GM18873 (cell line): ENCODE results near the gene RMND5A.
A peak's percentile ranks its signal among the peaks of the same experiment; 100 is the strongest.

ENCODE experiments used
- ATAC-seq: cut with Tn5 transposase; IDR thresholded peaks from one replicate; pipeline ENCODE4 v1.9.1; 2021; ENCODE audit warnings: mild to moderate bottlenecking, moderate library complexity, moderate number of reproducible peaks; ENCODE audit not compliant: unreplicated experiment, low FRiP score

RMND5A gene

GRCh38 chr2:86789687-86790133 is 69.6 kb downstream of the RMND5A start:
- no peak for ATAC-seq

DNA sequence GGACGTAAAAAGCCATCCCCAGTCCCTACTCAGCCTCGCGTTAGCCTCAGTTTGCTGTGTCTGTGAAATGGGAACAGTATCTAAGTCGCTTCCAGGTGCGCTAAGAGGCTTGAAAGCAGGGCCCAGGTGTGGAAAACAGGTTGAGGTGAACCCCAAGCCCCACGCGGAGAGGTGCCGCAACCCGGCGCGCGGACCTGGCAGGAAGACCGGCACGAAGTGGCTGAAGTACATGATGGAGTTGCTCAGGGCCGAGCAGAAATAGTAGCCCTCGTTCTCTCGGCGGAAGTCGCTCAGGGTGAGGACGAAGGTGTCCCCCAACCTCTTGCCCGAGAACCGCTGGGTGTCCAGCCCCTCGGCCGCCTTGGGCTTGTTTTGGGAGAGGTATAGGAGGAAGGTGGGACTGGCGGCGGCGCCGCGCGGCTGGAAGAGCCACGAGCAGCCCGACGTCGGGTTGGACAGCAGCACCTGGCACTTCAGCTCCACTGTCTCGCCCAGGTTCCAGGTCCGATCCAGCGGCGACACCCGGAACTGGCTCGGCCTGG is 70.1 kb downstream of the RMND5A start:
- no peak for ATAC-seq

GRCh38 chr2:86790676-86791572 is 70.8 kb downstream of the RMND5A start, which contains the start of gene CD8A:
TSS of gene CD8A (minus strand) at chr2:86790913. CDS start at chr2:86790825, 88 bp downstream.
- ATAC-seq: no peak

DNA sequence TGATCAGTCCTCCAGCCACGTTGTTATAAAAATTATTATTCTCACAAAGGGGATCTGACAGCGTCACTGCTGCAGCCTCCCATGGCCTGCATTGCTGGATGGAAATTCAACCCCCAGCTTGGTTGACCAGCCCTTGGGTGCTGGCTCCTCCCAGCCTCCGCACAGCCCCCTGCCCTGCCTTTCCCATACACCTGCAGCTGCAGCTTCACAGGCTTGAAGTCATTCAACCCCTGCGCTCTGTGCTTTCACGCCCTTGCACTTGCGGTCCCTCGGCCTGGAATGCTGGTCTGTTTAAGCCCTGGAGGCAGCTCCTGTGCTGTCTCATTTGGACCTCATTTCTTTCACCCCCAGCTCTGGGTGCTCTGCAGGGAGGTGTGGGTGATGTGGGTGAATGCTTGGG is 71.5 kb downstream of the RMND5A start:
- ATAC-seq: no peak

GRCh38 chr2:86793752-86794151 is 73.7 kb downstream of the RMND5A start:
- ATAC-seq: no peak

DNA sequence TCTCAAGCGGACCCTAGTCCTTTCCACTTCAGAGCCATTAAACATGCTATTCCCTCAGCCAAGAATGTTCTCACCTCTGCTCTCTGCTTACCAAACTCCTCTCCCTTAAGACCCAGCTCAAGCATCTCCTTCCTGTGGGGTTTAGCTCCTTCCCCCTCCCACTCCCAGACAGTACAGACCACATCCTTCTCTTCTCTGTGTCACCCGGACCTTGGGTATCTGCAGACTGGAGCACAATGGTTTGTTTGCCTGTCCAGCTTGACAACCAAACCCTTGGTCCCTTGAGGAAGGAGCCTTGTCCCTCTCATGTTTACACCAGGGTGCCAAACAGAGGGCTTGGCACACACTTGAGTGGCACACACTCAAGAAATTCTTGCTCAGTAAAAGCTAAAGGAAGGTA is 74.8 kb downstream of the RMND5A start:
- no peak for ATAC-seq

GRCh38 chr2:86800856-86801567 is 80.9 kb downstream of the RMND5A start:
- no peak for ATAC-seq

- ATAC-seq: no peak
These were observed 86.2 kb downstream of the RMND5A start for GRCh38 chr2:86806059-86806857.

DNA sequence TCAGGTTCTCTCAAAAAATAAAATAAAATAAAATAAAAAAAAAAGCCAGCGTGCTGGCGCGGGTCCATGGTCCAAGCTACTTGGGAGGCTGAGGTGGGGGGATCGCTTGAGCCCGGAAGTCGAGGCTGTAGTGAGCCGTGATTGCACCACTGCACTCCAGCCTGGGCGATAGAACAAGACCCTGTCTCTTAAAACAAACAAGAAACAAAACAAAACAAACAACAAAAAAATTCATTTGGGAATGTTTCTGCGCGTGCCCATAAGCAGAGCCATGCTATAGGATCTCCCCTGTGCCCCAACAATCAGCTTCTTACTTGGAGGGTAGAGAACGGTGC is 87.0 kb downstream of the RMND5A start:
- no peak for ATAC-seq

DNA sequence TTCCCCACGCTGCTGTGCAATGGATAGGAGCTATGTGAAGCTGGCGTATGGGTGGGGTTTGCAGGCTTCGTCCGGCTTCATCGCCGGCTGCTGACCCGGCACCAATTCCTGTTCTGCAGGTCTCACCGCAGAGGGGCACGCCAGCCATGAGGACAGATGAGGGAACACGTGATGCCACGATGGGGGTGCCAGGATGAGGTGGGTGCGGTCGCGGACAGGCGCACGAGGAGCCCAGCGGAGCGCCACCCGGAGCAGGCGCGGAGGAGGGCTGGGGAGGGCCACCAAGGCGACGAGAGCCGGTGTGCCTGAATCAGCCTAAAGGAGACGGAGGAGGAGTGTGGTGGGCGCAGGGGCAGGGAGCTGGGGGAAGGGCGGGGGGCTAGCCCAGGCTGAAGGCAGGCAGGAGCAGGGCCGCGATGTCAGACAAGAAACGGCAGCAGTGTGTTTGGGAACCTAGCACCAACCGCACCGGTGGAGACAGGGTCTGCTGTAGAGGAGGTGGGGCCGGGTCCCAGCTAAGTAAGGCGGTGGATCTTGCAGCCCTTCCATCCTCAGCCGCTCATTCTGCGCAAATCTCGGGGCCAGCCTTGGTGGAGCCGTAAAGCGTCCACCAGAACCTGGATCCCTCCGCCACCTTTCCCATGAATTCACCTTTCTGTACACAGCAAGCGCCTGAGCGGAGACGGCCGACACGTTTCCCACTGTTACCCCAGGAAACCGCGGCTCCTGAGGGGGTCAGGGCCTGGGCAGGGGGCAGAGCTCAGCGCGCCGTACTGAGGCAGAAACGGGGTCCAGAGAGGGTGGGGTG is 87.6 kb downstream of the RMND5A start:
- no peak for ATAC-seq

DNA sequence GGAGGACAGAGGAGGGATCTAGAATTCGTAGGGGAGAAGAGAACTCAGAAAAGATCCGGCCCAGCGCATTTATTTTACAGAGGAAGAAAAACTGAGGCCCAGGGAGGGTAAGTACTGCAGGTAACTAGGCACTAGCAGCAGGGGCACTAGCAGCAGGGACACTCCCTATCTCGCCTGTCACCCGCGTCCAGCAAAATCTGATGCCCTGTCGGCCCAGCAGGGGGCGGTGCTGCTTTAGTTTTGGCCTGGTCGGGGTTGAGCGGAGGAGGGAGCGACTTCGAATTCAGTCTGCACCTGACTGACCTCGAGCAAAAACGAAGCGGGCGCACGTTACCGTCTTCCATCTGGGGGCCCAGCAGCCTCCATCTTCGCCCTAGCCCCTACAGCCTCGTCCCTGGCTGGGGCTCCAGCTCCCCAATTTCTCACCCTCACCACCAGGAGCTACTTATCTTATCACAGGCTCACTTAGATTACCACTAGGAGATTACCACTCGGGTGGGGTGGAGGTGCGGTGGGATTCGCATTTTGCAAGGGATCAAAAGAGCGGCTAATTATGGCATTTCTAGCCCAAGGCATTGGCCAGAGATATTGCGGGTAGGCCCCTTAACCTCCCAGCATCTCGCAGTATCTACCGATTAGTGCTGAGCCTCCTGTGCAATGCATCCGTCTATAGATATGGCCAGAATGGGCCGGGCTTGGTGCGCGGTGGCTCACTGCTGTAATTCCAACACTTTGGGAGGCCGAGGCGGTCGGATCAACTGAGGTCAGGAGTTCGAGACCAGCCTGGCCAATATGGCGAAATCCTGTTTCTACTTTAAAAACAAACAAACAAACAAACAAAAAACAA is 88.4 kb downstream of the RMND5A start:
- ATAC-seq: peak; percentile 96

GRCh38 chr2:86809481-86810121 is 89.5 kb downstream of the RMND5A start:
- ATAC-seq: no peak

- ATAC-seq: no peak
These were observed 95.5 kb downstream of the RMND5A start for GRCh38 chr2:86815611-86816010.

- no peak for ATAC-seq
These were observed 98.2 kb downstream of the RMND5A start for GRCh38 chr2:86818114-86818801.

- no peak for ATAC-seq
These were observed 98.9 kb downstream of the RMND5A start for GRCh38 chr2:86818957-86819356.

GRCh38 chr2:86821306-86821705 is 101.2 kb downstream of the RMND5A start:
- ATAC-seq: no peak

DNA sequence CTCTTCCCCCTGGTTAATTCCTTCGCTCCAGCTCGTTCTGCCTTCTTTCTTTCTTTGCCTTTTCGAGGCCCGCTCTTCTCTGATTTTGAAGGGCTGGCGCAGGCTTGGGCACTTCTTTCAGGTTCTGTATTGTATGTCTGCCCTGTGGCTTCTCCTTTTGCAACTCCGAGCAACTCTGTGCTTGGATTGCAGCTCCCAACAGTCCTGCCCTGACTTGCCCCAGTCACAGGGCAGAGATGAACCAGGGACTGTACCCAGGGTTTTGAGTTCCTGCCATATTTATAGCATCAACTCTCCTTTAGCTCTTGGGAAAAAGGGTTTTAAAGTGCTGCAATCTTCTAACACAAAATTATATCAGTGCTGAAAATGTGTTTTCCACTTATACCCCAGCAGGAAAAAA is 101.8 kb downstream of the RMND5A start:
- ATAC-seq: no peak
